H9 (cell line): ENCODE measurements around the gene STAC. TPM values are rescaled to one million over a fixed set of nuclear protein-coding genes. Genes with fewer than 3 reads are reported as not detected.

Experiments
- DNase-seq: peaks from one replicate; pipeline ENCODE4 v3.0.0-alpha.2; 2017
- H2AFZ ChIP-seq: one replicate; pipeline ENCODE4 v1.6.1; 2013; ENCODE audit warnings: mild to moderate bottlenecking, low read length, control low read depth, moderate library complexity
- H2AK5ac ChIP-seq: 2 replicates; pipeline ENCODE4 v1.6.1; 2013; ENCODE audit warnings: low read length, control low read depth, mixed read lengths; ENCODE audit not compliant: insufficient read length
- H2BK120ac ChIP-seq: one replicate; pipeline ENCODE4 v1.6.1; 2013; ENCODE audit warnings: low read depth, mild to moderate bottlenecking, low read length, control low read depth, inconsistent platforms; ENCODE audit not compliant: poor library complexity, severe bottlenecking
- H2BK12ac ChIP-seq: 2 replicates; pipeline ENCODE4 v1.6.1; 2013; ENCODE audit warnings: low read length, control low read depth, mixed read lengths, low read depth; ENCODE audit not compliant: insufficient read length
- H2BK15ac ChIP-seq: 2 replicates; pipeline ENCODE4 v1.6.1; 2013; ENCODE audit warnings: low read depth, low read length, control low read depth
- H2BK20ac ChIP-seq: one replicate; pipeline ENCODE4 v1.6.1; 2013; ENCODE audit warnings: low read depth, mild to moderate bottlenecking, low read length, control low read depth, inconsistent platforms; ENCODE audit not compliant: poor library complexity, severe bottlenecking
- H2BK5ac ChIP-seq: 2 replicates; pipeline ENCODE4 v1.6.1; 2013; ENCODE audit warnings: low read length, control low read depth, mixed read lengths; ENCODE audit not compliant: insufficient read length
- H3K14ac ChIP-seq: 2 replicates; pipeline ENCODE4 v1.6.1; 2013; ENCODE audit warnings: low read length, control low read depth; ENCODE audit not compliant: insufficient read depth
- H3K18ac ChIP-seq: 2 replicates; pipeline ENCODE4 v1.6.1; 2013; ENCODE audit warnings: low read depth, mild to moderate bottlenecking, mixed read lengths, low read length, control low read depth; ENCODE audit not compliant: insufficient read length
- H3K23ac ChIP-seq: 2 replicates; pipeline ENCODE4 v1.6.1; 2013; ENCODE audit warnings: low read length, control low read depth, mixed read lengths, low read depth; ENCODE audit not compliant: insufficient read length
- H3K23me2 ChIP-seq: 2 replicates; pipeline ENCODE4 v1.6.1; 2013; ENCODE audit warnings: low read depth, mild to moderate bottlenecking, mixed read lengths, low read length, control low read depth; ENCODE audit not compliant: insufficient read length, poor library complexity, severe bottlenecking
- H3K27ac ChIP-seq: 2 replicates; pipeline ENCODE4 v1.5.1; 2013; ENCODE audit warnings: low read length, control low read depth, mixed read lengths, low read depth; ENCODE audit not compliant: insufficient read length
- H3K27me3 ChIP-seq: 2 replicates; pipeline ENCODE4 v1.6.1; 2013; ENCODE audit warnings: low read length, control low read depth, inconsistent platforms; ENCODE audit not compliant: insufficient read depth
- H3K4ac ChIP-seq: 2 replicates; pipeline ENCODE4 v1.6.1; 2013; ENCODE audit warnings: low read depth, mild to moderate bottlenecking, control low read depth, inconsistent platforms, low read length, moderate library complexity
- H3K4me1 ChIP-seq: 2 replicates; pipeline ENCODE4 v1.6.1; 2013; ENCODE audit warnings: low read length, control low read depth, inconsistent platforms; ENCODE audit not compliant: insufficient read depth
- H3K4me2 ChIP-seq: 2 replicates; pipeline ENCODE4 v1.6.1; 2013; ENCODE audit warnings: low read length, control low read depth, mixed read lengths; ENCODE audit not compliant: insufficient read length, insufficient read depth
- H3K56ac ChIP-seq: 2 replicates; pipeline ENCODE4 v1.6.1; 2013; ENCODE audit warnings: low read depth, mild to moderate bottlenecking, mixed read lengths, low read length, control low read depth; ENCODE audit not compliant: insufficient read length
- H3K79me1 ChIP-seq: 2 replicates; pipeline ENCODE4 v1.6.1; 2013; ENCODE audit warnings: low read depth, mild to moderate bottlenecking, moderate library complexity, low read length, control low read depth, inconsistent platforms; ENCODE audit not compliant: insufficient read depth, poor library complexity, severe bottlenecking
- H3K79me2 ChIP-seq: 2 replicates; pipeline ENCODE4 v1.6.1; 2013; ENCODE audit warnings: low read length, control low read depth, inconsistent platforms; ENCODE audit not compliant: insufficient read depth
- H3K9ac ChIP-seq: 2 replicates; pipeline ENCODE4 v1.6.1; 2013; ENCODE audit warnings: low read length, control low read depth, mixed read lengths; ENCODE audit not compliant: insufficient read length; ENCODE audit errors: extremely low read depth
- H3K9me3 ChIP-seq: one replicate; pipeline ENCODE4 v1.6.1; 2013; ENCODE audit warnings: low read depth, low read length, inconsistent platforms; ENCODE audit not compliant: control insufficient read depth
- H3T11ph ChIP-seq: one replicate; pipeline ENCODE4 v1.6.1; 2013; ENCODE audit warnings: mild to moderate bottlenecking, low read length, control low read depth, inconsistent platforms
- H4K20me1 ChIP-seq: one replicate; pipeline ENCODE4 v1.6.1; 2013; ENCODE audit not compliant: control insufficient read depth, insufficient read length, insufficient read depth
- H4K5ac ChIP-seq: 2 replicates; pipeline ENCODE4 v1.6.1; 2013; ENCODE audit warnings: low read depth, mild to moderate bottlenecking, mixed read lengths, low read length, control low read depth; ENCODE audit not compliant: insufficient read length
- H4K8ac ChIP-seq: replicated peaks from 2 replicates; pipeline ENCODE4 v1.6.1; 2013; ENCODE audit warnings: low read length, control low read depth, mixed read lengths, low read depth; ENCODE audit not compliant: insufficient read length
- H4K91ac ChIP-seq: 2 replicates; pipeline ENCODE4 v1.6.1; 2013; ENCODE audit warnings: low read depth, mild to moderate bottlenecking, moderate library complexity, mixed read lengths, low read length, control low read depth; ENCODE audit not compliant: insufficient read length
- H3K27ac Mint-ChIP-seq, 3 experiments: 2 replicates in 2 of 3; 3 replicates in 1 of 3; pipeline ENCODE4 v1.8.0; 2020 to 2021; ENCODE audit warnings: mixed read lengths in 3 of 3, mild to moderate bottlenecking in 1 of 3, moderate library complexity in 1 of 3
- H3K27me3 Mint-ChIP-seq: 2 replicates; pipeline ENCODE4 v1.8.0; 2021; ENCODE audit warnings: low read depth, mild to moderate bottlenecking, moderate library complexity, mixed read lengths
- H3K36me3 Mint-ChIP-seq, 3 experiments: 2 replicates in 2 of 3; 3 replicates in 1 of 3; pipeline ENCODE4 v1.8.0; 2020 to 2021; ENCODE audit warnings: low read depth in 3 of 3, mixed read lengths in 3 of 3; ENCODE audit not compliant: insufficient read depth in 1 of 3
- H3K4me1 Mint-ChIP-seq, 2 experiments: 2 replicates each; pipeline ENCODE4 v1.8.0; 2020; ENCODE audit warnings: mixed read lengths in 2 of 2
- H3K4me3 Mint-ChIP-seq, 2 experiments: 2 replicates in 1 of 2; 3 replicates in 1 of 2; pipeline ENCODE4 v1.8.0; 2020 to 2021; ENCODE audit warnings: mild to moderate bottlenecking in 2 of 2, mixed read lengths in 2 of 2, moderate library complexity in 1 of 2
- H3K9me3 Mint-ChIP-seq, 2 experiments: 2 replicates in 1 of 2; 3 replicates in 1 of 2; pipeline ENCODE4 v1.8.0; 2020; ENCODE audit warnings: mild to moderate bottlenecking in 2 of 2, mixed read lengths in 2 of 2, moderate library complexity in 1 of 2
- WGBS: extraction: QIAGEN DNeasy Blood & Tissue Kit; methylation state at CpG from one replicate; pipeline ENCODE4 v1.1.7; 2013; ENCODE audit warnings: missing lambda C conversion rate, low lambda C conversion rate, mixed read lengths; ENCODE audit not compliant: insufficient read length; ENCODE audit errors: extremely low coverage; 5-methylcytosine and 5-hydroxymethylcytosine counted together
- total RNA-seq: library from RNA; stranded (reverse); gene quantifications from 2 replicates; pipeline ENCODE4 v1.2.1, GENCODE V29; 2021
- TF ChIP-seq, protein P1 (sequence below): fragments of 200-600 bp; sonication (generic); conservative IDR thresholded peaks from 3 replicates; pipeline ENCODE4 v1.8.0; 2021; ENCODE audit warnings: antibody characterized with exemption, mild to moderate bottlenecking

Gene STAC
- total RNA-seq, 1 experiment from 2014 or later = 3.0 TPM

- H3K9me3 Mint-ChIP-seq = peaks cover 0 to 3% of the 10 kb centered on the region in 2 experiments; a peak in 2 of 5 replicates
- Histone ChIP-seq H2AK5ac (no peak overlapping the region), H2AFZ (no peak overlapping the region), H2BK120ac (no peak overlapping the region), H3K9ac (no peak overlapping the region), H2BK15ac (no peak overlapping the region), H4K20me1 (no peaks in the 10 kb centered on the region), H4K8ac (no peak overlapping the region), H3K23ac (no peak overlapping the region), H3T11ph (no peak overlapping the region), H2BK20ac (no peak overlapping the region), H3K9me3 (no peaks in the 10 kb centered on the region), H2BK5ac (no peak overlapping the region), H4K91ac (no peak overlapping the region), H4K5ac (no peak overlapping the region), H3K14ac (no peak overlapping the region), H3K23me2 (no peaks in the 10 kb centered on the region), H3K4me1 (no peaks in the 10 kb centered on the region), H3K56ac (no peak overlapping the region), H3K79me2 (no peaks in the 10 kb centered on the region), H3K27me3 (no peaks in the 10 kb centered on the region), H3K27ac (no peak overlapping the region), H3K4ac (no peak overlapping the region), H2BK12ac (no peak overlapping the region), H3K4me2 (no peak overlapping the region), H3K18ac (no peak overlapping the region), H3K79me1 (no peaks in the 10 kb centered on the region)
- TF ChIP-seq, protein P1, sequence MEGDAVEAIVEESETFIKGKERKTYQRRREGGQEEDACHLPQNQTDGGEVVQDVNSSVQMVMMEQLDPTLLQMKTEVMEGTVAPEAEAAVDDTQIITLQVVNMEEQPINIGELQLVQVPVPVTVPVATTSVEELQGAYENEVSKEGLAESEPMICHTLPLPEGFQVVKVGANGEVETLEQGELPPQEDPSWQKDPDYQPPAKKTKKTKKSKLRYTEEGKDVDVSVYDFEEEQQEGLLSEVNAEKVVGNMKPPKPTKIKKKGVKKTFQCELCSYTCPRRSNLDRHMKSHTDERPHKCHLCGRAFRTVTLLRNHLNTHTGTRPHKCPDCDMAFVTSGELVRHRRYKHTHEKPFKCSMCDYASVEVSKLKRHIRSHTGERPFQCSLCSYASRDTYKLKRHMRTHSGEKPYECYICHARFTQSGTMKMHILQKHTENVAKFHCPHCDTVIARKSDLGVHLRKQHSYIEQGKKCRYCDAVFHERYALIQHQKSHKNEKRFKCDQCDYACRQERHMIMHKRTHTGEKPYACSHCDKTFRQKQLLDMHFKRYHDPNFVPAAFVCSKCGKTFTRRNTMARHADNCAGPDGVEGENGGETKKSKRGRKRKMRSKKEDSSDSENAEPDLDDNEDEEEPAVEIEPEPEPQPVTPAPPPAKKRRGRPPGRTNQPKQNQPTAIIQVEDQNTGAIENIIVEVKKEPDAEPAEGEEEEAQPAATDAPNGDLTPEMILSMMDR = no peak
- no peak for DNase-seq
- H3K27me3 Mint-ChIP-seq = no peaks in the 10 kb centered on the region
- H3K36me3 Mint-ChIP-seq = peaks cover 0 to 5% (median 5%) of the 10 kb centered on the region in 3 experiments; a peak in 6 of 7 replicates
- WGBS = no CpG with 5 or more reads among the region's 2 CpGs
- H3K27ac Mint-ChIP-seq = no peak overlapping the region; a peak in 1 of 7 replicates
- no peak overlapping the region for H3K4me3 Mint-ChIP-seq
- no peaks in the 10 kb centered on the region for H3K4me1 Mint-ChIP-seq
Measured at GRCh38 chr3:36475558-36475957, 95.3 kb downstream of the STAC start.
